Glutamatergic neuron (in vitro differentiated cells): Measurements from ENCODE around the gene CELF4. TPM values are rescaled to one million over a fixed set of nuclear protein-coding genes. Genes with fewer than 3 reads are reported as not detected.

Source experiments
- DNase-seq: peaks from one replicate; pipeline ENCODE4 v3.0.0; 2022
- H3K27ac Mint-ChIP-seq: one replicate; pipeline ENCODE4 v1.8.0; 2020; ENCODE audit warnings: mild to moderate bottlenecking, mixed read lengths, inconsistent platforms; ENCODE audit not compliant: unreplicated experiment
- H3K27me3 Mint-ChIP-seq: one replicate; pipeline ENCODE4 v1.8.0; 2020; ENCODE audit warnings: mild to moderate bottlenecking, moderate library complexity, mixed read lengths, inconsistent platforms; ENCODE audit not compliant: unreplicated experiment
- H3K36me3 Mint-ChIP-seq: one replicate; pipeline ENCODE4 v1.8.0; 2020; ENCODE audit warnings: mild to moderate bottlenecking, mixed read lengths, inconsistent platforms; ENCODE audit not compliant: unreplicated experiment
- H3K4me1 Mint-ChIP-seq: one replicate; pipeline ENCODE4 v1.8.0; 2020; ENCODE audit warnings: mild to moderate bottlenecking, low read depth, mixed read lengths, inconsistent platforms; ENCODE audit not compliant: unreplicated experiment
- H3K4me3 Mint-ChIP-seq: one replicate; pipeline ENCODE4 v1.8.0; 2020; ENCODE audit warnings: mild to moderate bottlenecking, mixed read lengths, inconsistent platforms; ENCODE audit not compliant: unreplicated experiment
- H3K9me3 Mint-ChIP-seq: one replicate; pipeline ENCODE4 v1.8.0; 2020; ENCODE audit warnings: mild to moderate bottlenecking, moderate library complexity, mixed read lengths, inconsistent platforms; ENCODE audit not compliant: unreplicated experiment
- CTCF ChIP-seq: fragments of 200-600 bp; sonication (generic); IDR thresholded peaks from one replicate; pipeline ENCODE4 v1.5.0; 2021; ENCODE audit not compliant: partially characterized antibody, unreplicated experiment
- total RNA-seq: library from RNA; stranded (reverse); fragmentation: NEBNext Ultra II Directional; extraction: Animal tissue kit (Norgen Biotek cat#: 25700); gene quantifications from one replicate; pipeline ENCODE4 v1.2.1, GENCODE V29; 2021; ENCODE audit not compliant: unreplicated experiment

Gene CELF4
- total RNA-seq, 1 donor from 2014 or later = 38.4 TPM

- Mint-ChIP-seq H3K4me3 (no peak overlapping the region), H3K9me3 (peaks cover 16% of the 10 kb centered on the region), H3K36me3 (no peaks in the 10 kb centered on the region), H3K27ac (peak overlapping the region; percentile 97), H3K27me3 (peaks cover 21% of the 10 kb centered on the region), H3K4me1 (peaks cover 50% of the 10 kb centered on the region)
- no peak for DNase-seq
- no peak for TF ChIP-seq CTCF
Observed at GRCh38 chr18:37395631-37396030, 170.0 kb downstream of the CELF4 start.

GRCh38 chr18:37395138-37395537 lies 170.5 kb downstream of the CELF4 start:
- Mint-ChIP-seq H3K4me3 (peak overlapping the region; percentile 55), H3K4me1 (peaks cover 45% of the 10 kb centered on the region), H3K27ac (peak overlapping the region; percentile 97), H3K27me3 (peaks cover 21% of the 10 kb centered on the region), H3K9me3 (peaks cover 16% of the 10 kb centered on the region), H3K36me3 (no peaks in the 10 kb centered on the region)
- DNase-seq = no peak
- no peak for TF ChIP-seq CTCF

- peaks cover 16% of the 10 kb centered on the region for H3K9me3 Mint-ChIP-seq
- H3K36me3 Mint-ChIP-seq = peaks cover 2% of the 10 kb centered on the region
- peaks cover 41% of the 10 kb centered on the region for H3K4me1 Mint-ChIP-seq
- H3K4me3 Mint-ChIP-seq = peak overlapping the region; percentile 38
- no peak for TF ChIP-seq CTCF
- peak overlapping the region; percentile 97 for H3K27ac Mint-ChIP-seq
- no peak for DNase-seq
- H3K27me3 Mint-ChIP-seq = peaks cover 21% of the 10 kb centered on the region
Observed at GRCh38 chr18:37394610-37394965, 171.0 kb downstream of the CELF4 start.

- TF ChIP-seq CTCF = no peak
- peaks cover 18% of the 10 kb centered on the region for H3K9me3 Mint-ChIP-seq
- peaks cover 39% of the 10 kb centered on the region for H3K4me1 Mint-ChIP-seq
- peaks cover 6% of the 10 kb centered on the region for H3K36me3 Mint-ChIP-seq
- DNase-seq = peak; percentile 96
- peak overlapping the region; percentile 76 for H3K4me3 Mint-ChIP-seq
- peak overlapping the region; percentile 97 for H3K27ac Mint-ChIP-seq
- peaks cover 22% of the 10 kb centered on the region for H3K27me3 Mint-ChIP-seq
Observed at GRCh38 chr18:37393945-37394609, 171.5 kb downstream of the CELF4 start.

GRCh38 chr18:37393221-37393827 lies 172.3 kb downstream of the CELF4 start:
- Mint-ChIP-seq H3K27ac (peak overlapping the region; percentile 74), H3K9me3 (peaks cover 16% of the 10 kb centered on the region), H3K4me1 (peaks cover 36% of the 10 kb centered on the region), H3K27me3 (peaks cover 22% of the 10 kb centered on the region), H3K36me3 (peaks cover 6% of the 10 kb centered on the region), H3K4me3 (peak overlapping the region; percentile 76)
- no peak for DNase-seq
- TF ChIP-seq CTCF = no peak
